ENCODE results near the gene CCBE1.
"Not testable (repeated sequence)": the region's sequence is repeated elsewhere in the genome, so short reads cannot be mapped to it uniquely, and the experiment has no call there.

The CCBE1 gene

GRCh38 chr18:59697236-59697932, at the start of gene CCBE1:
TSS of gene CCBE1 (minus strand) at chr18:59697423.
- in situ Hi-C loops (cut with HindIII; ENCODE audit: low pct_unique_long_range_greater_than_20kb, low sequenced_read_pairs), result no loop called here
- no peak for TF ChIP-seq JUND (IDR thresholded peaks at IDR 0.05; ENCODE audit: low read depth)
- peak; percentile 43 to 63 for DNase-seq (ENCODE audit: low read depth in 1 of 2, low spot score in 1 of 2)

GRCh38 chr18:59744271-59744721, 47.1 kb upstream of the CCBE1 start:
- no peak for DNase-seq (ENCODE audit: low read depth in 1 of 2, low spot score in 1 of 2)
- in situ Hi-C loops (cut with HindIII; ENCODE audit: low pct_unique_long_range_greater_than_20kb, low sequenced_read_pairs), result no loop called here
- no peak for TF ChIP-seq JUND (IDR thresholded peaks at IDR 0.05; ENCODE audit: low read depth)

DNA sequence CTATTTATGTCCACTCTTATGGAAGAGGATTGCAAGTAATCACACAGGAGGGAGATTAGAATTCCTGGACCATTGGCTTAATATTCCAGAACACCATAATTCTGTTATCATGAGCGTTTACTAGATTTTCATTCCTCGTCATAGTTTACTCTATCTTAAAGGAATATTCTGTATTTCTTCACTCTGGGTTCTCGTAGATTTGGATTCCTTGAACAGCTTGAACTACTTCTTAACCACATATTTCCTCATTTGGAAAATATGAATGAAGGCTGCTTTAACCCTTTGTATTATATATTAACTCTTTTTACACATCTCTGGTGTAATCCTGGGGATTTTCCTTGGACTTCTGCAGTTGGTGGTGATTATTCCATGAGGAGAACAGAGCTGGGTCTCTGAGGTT, 46.3 kb upstream of the CCBE1 start:
- in situ Hi-C loops (cut with HindIII; ENCODE audit: low pct_unique_long_range_greater_than_20kb, low sequenced_read_pairs), result no loop called here
- DNase-seq (ENCODE audit: low read depth in 1 of 2, low spot score in 1 of 2), result no peak
- no peak for TF ChIP-seq JUND (IDR thresholded peaks at IDR 0.05; ENCODE audit: low read depth)

DNA sequence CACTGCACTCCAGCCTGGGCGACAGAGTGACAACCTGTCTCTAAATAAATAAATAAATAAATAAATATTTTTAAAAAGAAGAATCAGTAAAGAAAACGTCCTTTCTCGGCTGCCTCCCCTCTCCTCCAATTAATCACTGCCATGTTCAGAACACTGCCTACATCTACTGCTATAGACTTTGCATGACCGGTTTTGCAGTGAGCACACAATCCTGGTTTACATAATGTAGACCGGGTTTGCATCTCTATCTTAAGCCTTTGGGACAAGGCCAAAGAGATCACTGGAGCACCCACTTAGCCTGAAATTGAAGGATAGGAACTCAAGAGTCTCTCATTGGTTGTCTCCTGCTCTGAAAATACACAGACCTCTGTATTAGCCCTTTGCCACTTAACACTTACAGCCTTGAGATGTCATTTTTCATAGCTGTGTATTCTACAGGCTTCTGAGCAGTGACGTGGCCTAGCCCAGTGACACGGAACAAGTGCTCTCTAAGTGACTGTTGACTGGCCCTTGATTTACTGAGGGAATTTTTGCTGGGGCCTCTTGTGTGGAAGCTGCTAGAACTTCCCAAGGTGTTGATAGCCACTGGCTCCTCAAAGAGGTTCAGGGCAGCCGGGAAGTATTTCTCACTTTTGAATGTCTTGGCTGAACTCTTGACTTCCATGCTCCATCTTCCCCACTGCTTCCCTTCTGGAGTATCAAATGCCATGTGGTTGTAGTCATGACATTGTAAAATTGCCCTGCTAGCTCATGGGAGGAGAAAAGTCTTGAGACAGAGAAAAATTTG, 45.3 kb upstream of the CCBE1 start:
- in situ Hi-C loops (cut with HindIII; ENCODE audit: low pct_unique_long_range_greater_than_20kb, low sequenced_read_pairs), result no loop called here
- DNase-seq (ENCODE audit: low read depth in 1 of 2, low spot score in 1 of 2), result peak in 1 of 2 experiments; percentile 4
- TF ChIP-seq JUND (IDR thresholded peaks at IDR 0.05; ENCODE audit: low read depth), result no peak

GRCh38 chr18:59740141-59740540, 42.9 kb upstream of the CCBE1 start:
- no peak for TF ChIP-seq JUND (IDR thresholded peaks at IDR 0.05; ENCODE audit: low read depth)
- DNase-seq (ENCODE audit: low read depth in 1 of 2, low spot score in 1 of 2), result no peak
- in situ Hi-C loops (cut with HindIII; ENCODE audit: low pct_unique_long_range_greater_than_20kb, low sequenced_read_pairs), result no loop called here

- in situ Hi-C loops (cut with HindIII; ENCODE audit: low pct_unique_long_range_greater_than_20kb, low sequenced_read_pairs), result no loop called here
- no peak for TF ChIP-seq JUND (IDR thresholded peaks at IDR 0.05; ENCODE audit: low read depth)
- DNase-seq (ENCODE audit: low read depth in 1 of 2, low spot score in 1 of 2), result no peak
Observed at GRCh38 chr18:59737776-59738300, 40.6 kb upstream of the CCBE1 start.

GRCh38 chr18:59737335-59737734, 40.1 kb upstream of the CCBE1 start:
- in situ Hi-C loops (cut with HindIII; ENCODE audit: low pct_unique_long_range_greater_than_20kb, low sequenced_read_pairs); DNase-seq (ENCODE audit: low read depth in 1 of 2, low spot score in 1 of 2): not testable (repeated sequence)

DNA sequence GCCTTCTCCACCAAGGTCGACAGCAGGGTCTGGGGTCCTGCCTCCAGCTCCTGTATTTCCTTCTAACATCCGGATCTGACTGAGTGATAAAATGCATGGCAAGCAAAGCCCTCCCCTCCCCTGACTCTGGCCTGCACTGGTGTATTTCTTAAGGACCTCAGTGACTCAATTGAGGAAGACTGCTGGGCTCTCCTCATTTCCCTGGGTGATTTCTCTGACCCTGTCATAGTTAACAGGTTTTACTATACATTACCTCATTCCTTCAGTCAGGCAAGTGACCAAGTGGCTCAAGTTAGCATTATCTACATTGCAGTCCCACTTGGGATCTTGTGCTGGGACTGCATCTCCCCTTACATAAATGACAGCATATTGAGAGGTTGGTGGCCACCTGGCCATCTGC, 38.8 kb upstream of the CCBE1 start:
- in situ Hi-C loops (cut with HindIII; ENCODE audit: low pct_unique_long_range_greater_than_20kb, low sequenced_read_pairs), result no loop called here
- no peak for TF ChIP-seq JUND (IDR thresholded peaks at IDR 0.05; ENCODE audit: low read depth)
- no peak for DNase-seq (ENCODE audit: low read depth in 1 of 2, low spot score in 1 of 2)

DNA sequence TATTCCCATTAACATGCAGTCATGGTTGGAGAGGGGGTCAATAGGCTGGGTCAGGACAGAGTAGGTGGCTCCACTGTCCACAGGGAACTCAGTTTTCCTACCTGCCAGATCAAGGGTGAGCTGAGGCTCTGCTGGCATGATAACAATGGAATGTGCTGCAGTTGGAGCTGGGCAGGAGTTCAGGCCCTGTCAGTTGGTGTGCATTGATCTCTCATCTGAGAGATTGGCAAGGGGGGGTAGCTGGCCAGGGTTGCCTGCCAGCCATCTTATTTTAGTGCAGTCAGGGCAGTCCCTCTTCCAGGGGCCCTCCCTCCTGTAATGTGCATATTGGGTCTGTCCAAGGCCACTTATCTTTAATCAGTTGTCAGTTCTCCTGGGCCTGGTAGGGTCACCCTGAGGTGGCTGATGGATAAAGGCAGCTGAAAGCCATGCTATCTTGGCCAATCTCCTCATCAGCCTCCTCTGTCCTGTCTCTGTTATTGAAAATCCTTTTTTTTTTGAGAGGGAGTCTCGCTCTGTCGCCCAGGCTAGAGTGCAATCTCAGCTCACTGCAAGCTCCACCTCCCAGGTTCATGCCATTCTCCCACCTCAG, 38.1 kb upstream of the CCBE1 start:
- in situ Hi-C loops (cut with HindIII; ENCODE audit: low pct_unique_long_range_greater_than_20kb, low sequenced_read_pairs), result no loop called here
- DNase-seq (ENCODE audit: low read depth in 1 of 2, low spot score in 1 of 2), result no peak
- TF ChIP-seq JUND (IDR thresholded peaks at IDR 0.05; ENCODE audit: low read depth), result no peak

GRCh38 chr18:59733421-59733820, 36.2 kb upstream of the CCBE1 start:
- no peak for DNase-seq (ENCODE audit: low read depth in 1 of 2, low spot score in 1 of 2)
- TF ChIP-seq JUND (IDR thresholded peaks at IDR 0.05; ENCODE audit: low read depth), result no peak

DNA sequence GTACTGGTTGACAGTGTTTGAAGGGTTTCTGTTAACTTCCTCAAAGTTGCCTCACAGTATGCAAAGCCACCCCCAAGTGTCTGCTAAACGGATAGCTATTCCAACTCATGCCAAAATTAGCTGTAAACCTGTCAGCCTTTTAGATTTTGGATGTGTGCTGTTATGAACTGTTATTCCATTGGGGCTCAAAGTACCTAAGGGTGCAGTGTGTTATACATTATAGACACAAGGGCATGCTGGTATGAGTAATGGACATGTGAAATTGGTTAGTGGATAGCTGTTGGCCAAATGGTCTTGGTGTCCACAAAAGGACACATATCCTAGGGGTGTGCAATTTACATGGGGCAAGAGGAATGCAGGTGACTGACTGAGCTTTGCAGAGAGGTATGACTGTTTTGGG, 33.7 kb upstream of the CCBE1 start:
- no peak for DNase-seq (ENCODE audit: low read depth in 1 of 2, low spot score in 1 of 2)
- TF ChIP-seq JUND (IDR thresholded peaks at IDR 0.05; ENCODE audit: low read depth), result no peak
- in situ Hi-C loops (cut with HindIII; ENCODE audit: low pct_unique_long_range_greater_than_20kb, low sequenced_read_pairs), result no loop called here

More at GRCh38 chr18:59733421-59733820, 36.2 kb upstream of the CCBE1 start:
- in situ Hi-C loops (cut with HindIII; ENCODE audit: low pct_unique_long_range_greater_than_20kb, low sequenced_read_pairs), result no loop called here

- DNase-seq (ENCODE audit: low read depth in 1 of 2, low spot score in 1 of 2), result no peak
- in situ Hi-C loops (cut with HindIII; ENCODE audit: low pct_unique_long_range_greater_than_20kb, low sequenced_read_pairs), result no loop called here
- TF ChIP-seq JUND (IDR thresholded peaks at IDR 0.05; ENCODE audit: low read depth), result no peak
Observed at GRCh38 chr18:59729781-59730180, 32.6 kb upstream of the CCBE1 start.

DNA sequence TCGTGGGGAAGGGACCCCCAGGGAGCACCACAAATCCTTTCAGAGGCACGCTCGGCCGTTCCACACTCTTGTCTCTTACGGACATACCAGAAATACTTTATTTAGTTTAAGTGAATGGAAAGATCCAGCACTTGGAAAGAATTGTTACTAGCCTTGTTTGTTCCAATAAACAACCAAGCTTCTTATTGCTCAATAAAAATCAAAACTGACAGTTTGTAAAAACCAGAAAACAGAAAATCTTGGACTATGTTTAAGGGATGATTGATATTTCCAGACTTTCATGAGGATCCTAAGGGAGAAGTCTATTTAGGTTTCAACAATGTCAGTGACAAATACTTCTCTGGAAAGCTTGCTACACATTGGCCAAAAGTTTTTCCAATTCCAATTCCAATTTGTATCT, 31.6 kb upstream of the CCBE1 start:
- no peak for TF ChIP-seq JUND (IDR thresholded peaks at IDR 0.05; ENCODE audit: low read depth)
- no peak for DNase-seq (ENCODE audit: low read depth in 1 of 2, low spot score in 1 of 2)
- in situ Hi-C loops (cut with HindIII; ENCODE audit: low pct_unique_long_range_greater_than_20kb, low sequenced_read_pairs), result no loop called here

Data from T47D (cell line).